HepG2 (cell line): Measurements from ENCODE around the gene PRR15L. TPM values are rescaled to one million over a fixed set of nuclear protein-coding genes. Genes with fewer than 3 reads are reported as not detected.
A peak's percentile ranks its signal among the peaks of the same experiment; 100 is the strongest.

Source experiments
- AHR ChIP-seq: IDR thresholded peaks from 2 replicates; pipeline ENCODE4 v1.6.1; 2018; ENCODE audit warnings: missing genetic modification reagents, missing compliant biosample characterization
- ATF7-NPFF ChIP-seq: sonication (generic); formaldehyde crosslinking; IDR thresholded peaks from 2 replicates; pipeline ENCODE4 v1.8.1; 2023; ENCODE audit warnings: mild to moderate bottlenecking, low read depth, missing genetic modification reagents, moderate library complexity
- CBFB ChIP-seq: sonication (generic); formaldehyde crosslinking; IDR thresholded peaks from 2 replicates; pipeline ENCODE4 v1.4.0; 2020; ENCODE audit warnings: missing genetic modification reagents
- DNMT1 ChIP-seq: sonication (generic); formaldehyde crosslinking; IDR thresholded peaks from 2 replicates; pipeline ENCODE4 v1.5.1; 2020; ENCODE audit warnings: mild to moderate bottlenecking, missing genetic modification reagents
- ELF3 ChIP-seq: IDR thresholded peaks from 2 replicates; pipeline ENCODE4 v1.6.1; 2016; ENCODE audit warnings: missing genetic modification reagents, missing compliant biosample characterization
- FOXO1 ChIP-seq: sonication (generic); formaldehyde crosslinking; IDR thresholded peaks from 2 replicates; pipeline ENCODE4 v1.4.0; 2020; ENCODE audit warnings: missing genetic modification reagents
- GATAD2A ChIP-seq: IDR thresholded peaks from 2 replicates; pipeline ENCODE4 v1.6.1; 2016
- RARA ChIP-seq: IDR thresholded peaks from 2 replicates; pipeline ENCODE4 v1.6.1; 2016; ENCODE audit warnings: missing genetic modification reagents, missing compliant biosample characterization
- RELA ChIP-seq: sonication (generic); formaldehyde crosslinking; IDR thresholded peaks from 2 replicates; pipeline ENCODE4 v1.4.0; 2020; ENCODE audit warnings: missing genetic modification reagents
- SOX5 ChIP-seq: IDR thresholded peaks from 2 replicates; pipeline ENCODE4 v1.6.1; 2016; ENCODE audit warnings: borderline replicate concordance
- SOX6 ChIP-seq, 2 experiments: fragments of 450-650 bp in 1 of 2; sonication (generic) in 1 of 2; formaldehyde crosslinking in 1 of 2; IDR thresholded peaks; 2 replicates each; pipeline versions ENCODE4 v1.4.0 to v1.6.1; 2017 to 2020; ENCODE audit warnings: antibody characterized with exemption in 1 of 2, mild to moderate bottlenecking in 1 of 2, missing genetic modification reagents in 1 of 2
- ZMYM4 ChIP-seq: sonication (generic); formaldehyde crosslinking; IDR thresholded peaks from 2 replicates; pipeline ENCODE4 v1.8.1; 2023; ENCODE audit warnings: mild to moderate bottlenecking, missing genetic modification reagents
- ZNF550 ChIP-seq: sonication (generic); formaldehyde crosslinking; IDR thresholded peaks from 2 replicates; pipeline ENCODE4 v1.4.0; 2020; ENCODE audit warnings: mild to moderate bottlenecking, missing genetic modification reagents, borderline replicate concordance
- ZNF556 ChIP-seq: sonication (generic); formaldehyde crosslinking; IDR thresholded peaks from 2 replicates; pipeline ENCODE4 v1.4.0; 2020; ENCODE audit warnings: mild to moderate bottlenecking, missing genetic modification reagents, borderline replicate concordance
- ZNF616 ChIP-seq: sonication (generic); formaldehyde crosslinking; IDR thresholded peaks from 2 replicates; pipeline ENCODE4 v1.5.0; 2020; ENCODE audit warnings: low read depth, mild to moderate bottlenecking, missing genetic modification reagents
- ZNF644 ChIP-seq: IDR thresholded peaks from 2 replicates; pipeline ENCODE4 v1.6.1; 2016; ENCODE audit warnings: low read depth
- ZSCAN31 ChIP-seq: sonication (generic); formaldehyde crosslinking; IDR thresholded peaks from 2 replicates; pipeline ENCODE4 v1.5.0; 2020; ENCODE audit warnings: low read depth, mild to moderate bottlenecking, missing genetic modification reagents
- polyA plus RNA-seq, 8 experiments: library from polyadenylated mRNA; depleted of rRNA in 3 of 8; stranded (reverse) in 7 of 8; unstranded in 1 of 8; fragments of >200 nt; fragmentation: Illumina TruSeq in 4 of 8; extraction: Trizol in 4 of 8; gene quantifications; 2 replicates each; pipeline versions ENCODE4 v1.2.1 to v1.2.3, GENCODE V29; 2011 to 2016; ENCODE audit warnings: low read depth in 4 of 8, missing spikeins in 1 of 8, mixed read lengths in 1 of 8; ENCODE audit not compliant: insufficient read depth in 1 of 8
- total RNA-seq, 5 experiments: library from RNA; depleted of rRNA; stranded (reverse); fragments of >200 nt; fragmentation: Illumina TruSeq; extraction: Trizol; gene quantifications; 2 replicates each; pipeline ENCODE4 v1.2.3, GENCODE V29; 2016; ENCODE audit warnings: low read depth in 1 of 5
- TF ChIP-seq, protein P1 (sequence below): sonication (generic); formaldehyde crosslinking; IDR thresholded peaks from 2 replicates; pipeline ENCODE4 v1.8.1; 2022; ENCODE audit warnings: low read depth, mild to moderate bottlenecking, missing genetic modification reagents
- TF ChIP-seq, protein P2 (sequence below): sonication (generic); formaldehyde crosslinking; conservative IDR thresholded peaks from 2 replicates; pipeline ENCODE4 v1.8.1; 2023; ENCODE audit warnings: missing genetic modification reagents
- TF ChIP-seq, protein P3 (sequence below): sonication (generic); formaldehyde crosslinking; IDR thresholded peaks from 2 replicates; pipeline ENCODE4 v1.5.1; 2020; ENCODE audit warnings: mild to moderate bottlenecking, missing genetic modification reagents, borderline replicate concordance

The PRR15L gene
- total and polyA plus RNA-seq, 2 of the 13 experiments (the other 11 are each of a cell fraction or from before 2014, with no cell fraction given), result 0.44 to 2.0 TPM

DNA sequence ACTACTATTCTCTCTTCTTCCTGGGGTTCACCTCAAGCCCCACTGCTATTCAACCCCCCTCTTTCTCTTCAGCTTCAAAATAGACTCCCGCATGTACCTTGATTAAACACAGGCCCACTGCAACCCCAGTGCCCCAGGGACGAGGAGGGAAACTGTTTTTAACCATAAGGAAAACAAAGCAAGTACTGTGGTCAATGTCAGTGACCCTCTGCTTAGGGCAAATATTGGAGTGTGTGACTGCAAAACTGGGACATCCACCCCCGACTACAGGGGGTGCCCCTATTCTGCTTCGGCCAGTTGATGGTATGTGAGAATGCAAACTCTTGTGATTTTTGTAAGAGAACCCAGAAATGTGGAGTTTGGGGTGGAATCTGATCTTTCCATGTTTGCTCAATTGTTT is 25.8 kb downstream of the PRR15L start (continued):
- TF ChIP-seq, protein P1, sequence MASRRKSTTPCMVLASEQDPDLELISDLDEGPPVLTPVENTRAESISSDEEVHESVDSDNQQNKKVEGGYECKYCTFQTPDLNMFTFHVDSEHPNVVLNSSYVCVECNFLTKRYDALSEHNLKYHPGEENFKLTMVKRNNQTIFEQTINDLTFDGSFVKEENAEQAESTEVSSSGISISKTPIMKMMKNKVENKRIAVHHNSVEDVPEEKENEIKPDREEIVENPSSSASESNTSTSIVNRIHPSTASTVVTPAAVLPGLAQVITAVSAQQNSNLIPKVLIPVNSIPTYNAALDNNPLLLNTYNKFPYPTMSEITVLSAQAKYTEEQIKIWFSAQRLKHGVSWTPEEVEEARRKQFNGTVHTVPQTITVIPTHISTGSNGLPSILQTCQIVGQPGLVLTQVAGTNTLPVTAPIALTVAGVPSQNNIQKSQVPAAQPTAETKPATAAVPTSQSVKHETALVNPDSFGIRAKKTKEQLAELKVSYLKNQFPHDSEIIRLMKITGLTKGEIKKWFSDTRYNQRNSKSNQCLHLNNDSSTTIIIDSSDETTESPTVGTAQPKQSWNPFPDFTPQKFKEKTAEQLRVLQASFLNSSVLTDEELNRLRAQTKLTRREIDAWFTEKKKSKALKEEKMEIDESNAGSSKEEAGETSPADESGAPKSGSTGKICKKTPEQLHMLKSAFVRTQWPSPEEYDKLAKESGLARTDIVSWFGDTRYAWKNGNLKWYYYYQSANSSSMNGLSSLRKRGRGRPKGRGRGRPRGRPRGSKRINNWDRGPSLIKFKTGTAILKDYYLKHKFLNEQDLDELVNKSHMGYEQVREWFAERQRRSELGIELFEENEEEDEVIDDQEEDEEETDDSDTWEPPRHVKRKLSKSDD (CRISPR knock-in tag), result no peak
- TF ChIP-seq SOX6 (IDR thresholded peaks at IDR 0.05) (no peak), SOX6 (CRISPR knock-in tag; IDR thresholded peaks at IDR 0.05) (peak; percentile 46; the same call in 1 of the 2 replicates), ZMYM4 (CRISPR knock-in tag) (0 out of 2 replicates have a peak, but pooled peaks have one; percentile 44), ZSCAN31 (no peak), DNMT1 (no peak), CBFB (no peak), SOX5 (CRISPR knock-in tag) (peak; percentile 40; the same call in 1 of the 2 replicates), RELA (no peak), FOXO1 (CRISPR knock-in tag) (peak; percentile 22; the same call in 1 of the 2 replicates), RARA (CRISPR knock-in tag) (peak; percentile 47), ELF3 (CRISPR knock-in tag) (0 out of 2 replicates have a peak, but pooled peaks have one; percentile 9), GATAD2A (CRISPR knock-in tag) (peak; percentile 69; the same call in 1 of the 2 replicates), ZNF616 (CRISPR knock-in tag) (no peak), ZNF644 (CRISPR knock-in tag) (no peak), AHR (no peak), ZNF550 (CRISPR knock-in tag) (no peak), ZNF556 (CRISPR knock-in tag) (peak; percentile 35; the same call in 1 of the 2 replicates), ATF7-NPFF (CRISPR knock-in tag) (0 out of 2 replicates have a peak, but pooled peaks have one; percentile 58)
- TF ChIP-seq, protein P2, sequence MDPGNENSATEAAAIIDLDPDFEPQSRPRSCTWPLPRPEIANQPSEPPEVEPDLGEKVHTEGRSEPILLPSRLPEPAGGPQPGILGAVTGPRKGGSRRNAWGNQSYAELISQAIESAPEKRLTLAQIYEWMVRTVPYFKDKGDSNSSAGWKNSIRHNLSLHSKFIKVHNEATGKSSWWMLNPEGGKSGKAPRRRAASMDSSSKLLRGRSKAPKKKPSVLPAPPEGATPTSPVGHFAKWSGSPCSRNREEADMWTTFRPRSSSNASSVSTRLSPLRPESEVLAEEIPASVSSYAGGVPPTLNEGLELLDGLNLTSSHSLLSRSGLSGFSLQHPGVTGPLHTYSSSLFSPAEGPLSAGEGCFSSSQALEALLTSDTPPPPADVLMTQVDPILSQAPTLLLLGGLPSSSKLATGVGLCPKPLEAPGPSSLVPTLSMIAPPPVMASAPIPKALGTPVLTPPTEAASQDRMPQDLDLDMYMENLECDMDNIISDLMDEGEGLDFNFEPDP (CRISPR knock-in tag), result 0 out of 2 replicates have a peak, but pooled peaks have one; percentile 92
- TF ChIP-seq, protein P3, sequence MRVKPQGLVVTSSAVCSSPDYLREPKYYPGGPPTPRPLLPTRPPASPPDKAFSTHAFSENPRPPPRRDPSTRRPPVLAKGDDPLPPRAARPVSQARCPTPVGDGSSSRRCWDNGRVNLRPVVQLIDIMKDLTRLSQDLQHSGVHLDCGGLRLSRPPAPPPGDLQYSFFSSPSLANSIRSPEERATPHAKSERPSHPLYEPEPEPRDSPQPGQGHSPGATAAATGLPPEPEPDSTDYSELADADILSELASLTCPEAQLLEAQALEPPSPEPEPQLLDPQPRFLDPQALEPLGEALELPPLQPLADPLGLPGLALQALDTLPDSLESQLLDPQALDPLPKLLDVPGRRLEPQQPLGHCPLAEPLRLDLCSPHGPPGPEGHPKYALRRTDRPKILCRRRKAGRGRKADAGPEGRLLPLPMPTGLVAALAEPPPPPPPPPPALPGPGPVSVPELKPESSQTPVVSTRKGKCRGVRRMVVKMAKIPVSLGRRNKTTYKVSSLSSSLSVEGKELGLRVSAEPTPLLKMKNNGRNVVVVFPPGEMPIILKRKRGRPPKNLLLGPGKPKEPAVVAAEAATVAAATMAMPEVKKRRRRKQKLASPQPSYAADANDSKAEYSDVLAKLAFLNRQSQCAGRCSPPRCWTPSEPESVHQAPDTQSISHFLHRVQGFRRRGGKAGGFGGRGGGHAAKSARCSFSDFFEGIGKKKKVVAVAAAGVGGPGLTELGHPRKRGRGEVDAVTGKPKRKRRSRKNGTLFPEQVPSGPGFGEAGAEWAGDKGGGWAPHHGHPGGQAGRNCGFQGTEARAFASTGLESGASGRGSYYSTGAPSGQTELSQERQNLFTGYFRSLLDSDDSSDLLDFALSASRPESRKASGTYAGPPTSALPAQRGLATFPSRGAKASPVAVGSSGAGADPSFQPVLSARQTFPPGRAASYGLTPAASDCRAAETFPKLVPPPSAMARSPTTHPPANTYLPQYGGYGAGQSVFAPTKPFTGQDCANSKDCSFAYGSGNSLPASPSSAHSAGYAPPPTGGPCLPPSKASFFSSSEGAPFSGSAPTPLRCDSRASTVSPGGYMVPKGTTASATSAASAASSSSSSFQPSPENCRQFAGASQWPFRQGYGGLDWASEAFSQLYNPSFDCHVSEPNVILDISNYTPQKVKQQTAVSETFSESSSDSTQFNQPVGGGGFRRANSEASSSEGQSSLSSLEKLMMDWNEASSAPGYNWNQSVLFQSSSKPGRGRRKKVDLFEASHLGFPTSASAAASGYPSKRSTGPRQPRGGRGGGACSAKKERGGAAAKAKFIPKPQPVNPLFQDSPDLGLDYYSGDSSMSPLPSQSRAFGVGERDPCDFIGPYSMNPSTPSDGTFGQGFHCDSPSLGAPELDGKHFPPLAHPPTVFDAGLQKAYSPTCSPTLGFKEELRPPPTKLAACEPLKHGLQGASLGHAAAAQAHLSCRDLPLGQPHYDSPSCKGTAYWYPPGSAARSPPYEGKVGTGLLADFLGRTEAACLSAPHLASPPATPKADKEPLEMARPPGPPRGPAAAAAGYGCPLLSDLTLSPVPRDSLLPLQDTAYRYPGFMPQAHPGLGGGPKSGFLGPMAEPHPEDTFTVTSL, result peak; percentile 59; the same call in 1 of the 2 replicates
